Dedifferentiated amniotic fluid mesenchymal stem cell (primary cell): ENCODE results near the gene GGT6.

Source experiments
- DNase-seq: peaks from one replicate; pipeline ENCODE4 v3.0.0-alpha.2; 2016; ENCODE audit errors: extremely low spot score

The GGT6 gene

DNA sequence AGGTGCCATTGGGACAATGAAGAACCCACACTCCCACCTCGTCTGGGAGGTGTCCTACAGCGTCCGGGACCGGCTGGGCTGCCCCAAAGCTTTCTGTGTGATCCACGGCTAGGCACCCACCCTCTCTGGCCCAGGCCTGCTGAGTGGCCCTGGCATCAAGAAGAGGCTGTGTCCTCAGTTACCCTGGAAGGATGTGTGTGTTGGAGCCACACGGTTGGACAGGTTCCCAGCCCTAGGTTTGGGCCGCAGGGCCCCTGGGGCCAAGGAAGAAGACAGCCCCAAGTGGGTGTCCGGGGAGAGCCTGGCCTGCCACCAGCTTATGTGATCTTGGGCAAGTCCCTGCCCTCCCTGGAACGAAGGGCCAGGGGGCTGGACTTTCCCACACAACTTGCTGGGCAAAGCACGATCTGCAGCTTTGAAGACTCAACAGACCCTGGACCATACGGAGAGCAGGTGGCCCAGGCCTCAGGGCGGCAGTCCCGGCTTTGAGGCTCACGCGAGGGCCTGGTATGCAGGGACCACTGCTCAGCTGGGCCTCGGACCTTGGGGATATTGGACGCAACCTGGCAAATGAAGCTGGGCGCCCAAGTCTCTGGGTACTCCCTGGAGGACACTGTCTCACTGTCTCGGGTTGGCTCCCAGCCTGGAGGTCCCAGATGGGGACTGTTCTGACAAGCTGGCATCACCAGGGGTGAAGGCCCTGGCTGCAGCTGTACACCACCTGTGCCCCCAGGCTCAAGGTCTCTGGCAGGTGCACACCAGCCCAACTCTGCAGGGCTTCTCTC, 22.7 kb downstream of the GGT6 start:
- DNase-seq, result no peak

DNA sequence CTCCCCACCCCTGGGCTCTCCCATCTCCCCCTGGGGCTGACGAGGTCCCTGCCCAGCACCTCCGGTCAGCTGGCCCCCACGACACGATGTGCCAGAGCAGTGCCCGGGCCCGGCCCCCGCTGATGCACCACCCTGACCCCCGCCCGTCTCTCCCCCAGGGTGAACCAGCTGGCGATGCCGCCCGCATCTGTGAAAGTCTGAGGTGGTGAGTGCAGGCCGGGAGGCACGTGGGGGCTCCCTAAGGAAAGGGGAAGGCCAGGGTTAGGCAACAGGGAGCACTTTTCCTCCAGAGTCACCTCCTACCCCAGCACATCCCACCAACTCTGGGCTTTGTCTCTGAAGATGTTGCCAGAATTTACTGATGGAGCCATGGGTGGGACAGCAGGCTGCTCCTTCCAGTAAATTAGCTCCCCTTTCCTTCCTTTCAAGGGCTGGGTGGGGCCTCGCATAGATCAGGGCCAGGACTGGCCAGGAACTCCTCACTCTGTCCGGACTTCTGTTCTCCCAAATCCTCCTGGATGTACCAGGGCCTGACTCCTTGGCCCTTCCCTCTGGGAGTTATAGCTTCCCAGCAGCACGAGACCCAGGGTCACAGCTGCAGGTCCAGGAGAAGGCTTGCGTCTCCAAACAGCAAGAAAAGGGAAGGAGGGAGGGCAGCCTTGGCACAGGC, 23.5 kb downstream of the GGT6 start:
- no peak for DNase-seq

DNA sequence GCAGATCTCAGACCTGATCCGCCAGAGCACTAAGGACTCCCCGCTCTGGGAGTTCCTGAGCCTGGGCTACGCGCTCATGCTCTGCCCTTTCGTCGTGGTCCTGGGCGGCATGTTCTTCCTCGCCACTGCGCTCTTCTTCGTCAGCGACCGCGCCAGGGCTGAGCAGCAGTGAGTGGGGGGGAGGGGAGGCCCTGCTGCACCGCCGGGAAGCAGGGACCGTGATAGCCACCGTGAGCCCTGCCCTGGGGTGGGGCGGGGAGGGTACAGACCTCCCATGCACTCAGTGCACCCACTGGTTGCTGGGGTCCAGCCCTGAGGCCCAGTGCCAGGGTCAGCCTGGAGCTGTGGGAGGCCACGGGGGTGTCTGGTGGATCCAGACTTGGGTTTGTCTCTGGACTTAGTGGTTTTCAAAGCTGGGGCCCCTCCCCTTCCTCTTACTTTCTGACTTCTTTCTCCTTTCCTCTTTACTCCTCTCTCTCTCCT, 24.1 kb downstream of the GGT6 start:
- no peak for DNase-seq

DNA sequence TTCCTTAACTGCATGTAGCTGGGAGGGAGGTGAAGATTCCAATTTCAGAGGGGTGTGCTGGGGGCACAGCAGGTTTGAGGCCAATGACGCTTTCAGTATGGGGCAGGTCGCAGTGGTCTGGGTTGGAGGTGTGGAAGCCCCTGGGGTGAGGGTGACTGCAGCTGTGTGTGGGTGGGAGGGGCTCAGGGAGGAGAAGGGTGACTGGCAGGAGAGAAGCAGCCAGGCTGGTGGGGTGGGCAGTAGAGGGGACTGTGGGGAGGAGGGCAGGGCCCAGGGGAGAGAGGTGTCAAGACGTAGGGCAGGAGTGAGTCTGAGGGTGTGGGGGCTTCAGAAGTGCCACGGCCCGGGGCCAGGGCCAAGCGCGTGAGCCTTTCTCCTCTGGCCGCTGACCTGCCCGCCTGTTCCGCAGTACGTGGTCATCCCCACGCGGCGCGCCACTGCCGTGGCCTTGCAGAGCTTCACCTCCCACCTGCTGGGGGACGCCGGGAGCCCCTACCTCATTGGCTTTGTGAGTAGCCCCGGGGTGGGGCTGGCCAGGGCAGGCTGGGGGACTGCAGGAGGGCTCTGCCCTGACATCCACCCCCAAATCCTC, 24.6 kb downstream of the GGT6 start:
- no peak for DNase-seq

DNA sequence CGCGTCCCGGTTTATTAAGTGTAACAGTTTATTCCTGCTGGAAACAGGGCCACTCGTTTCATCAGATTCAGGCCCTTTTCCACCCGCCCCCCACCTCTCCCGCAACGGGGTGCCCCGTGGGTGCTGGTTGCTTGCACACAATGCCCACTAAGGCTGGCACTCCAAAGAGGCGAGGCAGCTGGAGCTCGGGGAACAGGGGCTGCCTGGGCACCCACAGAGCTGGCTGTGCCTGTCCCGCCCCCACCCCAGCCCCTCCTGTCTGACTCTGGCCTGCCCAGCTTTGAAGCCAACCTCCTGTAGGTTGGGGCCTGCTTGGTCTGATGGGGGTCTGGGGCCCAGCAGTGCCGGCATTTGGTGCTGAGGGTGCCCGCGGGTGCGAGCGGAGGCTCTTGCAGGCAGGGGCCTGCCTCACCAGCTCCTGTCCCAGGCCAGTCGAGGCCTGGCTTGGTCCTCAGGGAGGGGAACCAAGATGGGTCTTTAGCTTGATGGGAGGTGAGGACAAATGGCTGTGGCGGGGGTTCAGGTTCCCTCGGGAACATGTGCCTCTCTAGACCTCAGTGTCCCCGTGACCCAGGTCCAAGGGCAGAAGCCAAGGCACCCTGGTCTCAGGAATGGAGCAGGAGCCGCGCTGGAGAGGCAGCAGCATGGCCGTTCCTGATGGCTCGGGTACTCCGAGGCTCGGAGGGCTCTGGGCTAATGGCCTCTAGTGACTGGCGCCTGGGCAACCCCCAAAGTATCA, 25.3 kb downstream of the GGT6 start:
- DNase-seq, result no peak

DNA sequence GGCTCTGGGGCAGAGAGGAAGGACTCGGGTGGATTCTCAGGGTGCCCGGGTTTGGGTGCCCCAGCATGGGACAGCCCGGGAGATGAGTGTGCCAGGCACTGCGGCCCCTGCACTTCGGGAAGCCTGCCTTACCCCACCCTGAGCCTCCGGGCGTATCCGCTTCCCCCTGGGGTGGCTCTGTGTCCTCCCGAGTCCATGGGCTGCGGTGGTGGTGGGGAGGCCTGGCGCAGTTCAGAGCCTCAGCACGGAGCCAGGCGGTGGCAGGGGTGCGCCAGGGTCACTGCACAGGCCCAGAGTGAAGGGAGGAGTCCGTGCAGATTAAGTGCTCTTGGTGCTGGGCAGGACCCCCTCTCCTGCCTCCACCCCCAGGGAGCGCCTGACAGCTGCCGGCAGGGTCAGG, 25.9 kb downstream of the GGT6 start:
- no peak for DNase-seq

DNA sequence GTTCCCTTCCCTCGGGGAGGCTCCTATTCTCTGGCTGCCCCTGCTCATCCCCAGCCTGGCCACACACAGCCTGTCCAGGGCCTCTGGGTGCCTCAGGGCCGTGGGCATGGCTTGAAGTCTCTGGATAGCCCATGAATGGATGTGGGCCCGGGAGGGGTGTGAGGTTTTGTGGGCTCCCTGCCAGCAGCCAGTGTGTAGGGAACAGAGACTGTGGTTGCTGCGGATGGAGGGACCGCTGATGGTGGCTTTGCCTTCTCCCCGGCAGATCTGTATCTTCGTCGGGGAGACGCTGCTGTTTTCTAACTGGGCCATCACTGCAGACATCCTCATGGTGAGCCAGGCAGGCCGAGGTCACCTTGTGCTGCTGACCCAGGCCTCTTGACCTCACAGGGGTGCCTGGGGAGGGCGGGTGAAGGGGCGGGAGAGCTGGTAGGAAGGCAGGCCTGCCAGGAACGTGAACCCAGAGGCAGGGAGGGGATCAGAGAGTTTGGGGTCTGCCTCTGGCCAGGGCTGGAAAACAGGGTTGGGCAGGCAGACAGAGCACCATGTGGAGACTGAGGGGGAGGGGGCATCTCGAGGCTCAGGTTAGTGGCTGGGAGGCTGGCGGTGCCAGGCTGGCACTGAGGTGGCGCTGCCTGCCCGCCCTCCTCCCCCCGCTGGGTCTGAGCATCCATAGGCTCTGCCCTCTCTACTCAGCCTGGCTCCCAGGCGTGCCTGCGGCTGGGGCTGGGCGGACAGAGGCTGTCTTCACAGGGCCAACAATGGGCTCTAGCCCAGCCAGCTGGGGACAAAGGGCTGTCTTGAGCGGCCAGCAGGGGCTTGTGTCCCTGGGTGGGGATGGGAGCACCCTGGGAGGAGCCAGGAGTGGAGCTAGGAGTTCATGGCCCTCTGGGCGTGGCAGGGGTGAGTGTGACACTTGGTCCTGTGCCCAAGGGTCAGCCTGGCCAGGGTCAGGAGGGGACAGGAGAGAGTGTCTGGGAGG, 26.6 kb downstream of the GGT6 start:
- no peak for DNase-seq

DNA sequence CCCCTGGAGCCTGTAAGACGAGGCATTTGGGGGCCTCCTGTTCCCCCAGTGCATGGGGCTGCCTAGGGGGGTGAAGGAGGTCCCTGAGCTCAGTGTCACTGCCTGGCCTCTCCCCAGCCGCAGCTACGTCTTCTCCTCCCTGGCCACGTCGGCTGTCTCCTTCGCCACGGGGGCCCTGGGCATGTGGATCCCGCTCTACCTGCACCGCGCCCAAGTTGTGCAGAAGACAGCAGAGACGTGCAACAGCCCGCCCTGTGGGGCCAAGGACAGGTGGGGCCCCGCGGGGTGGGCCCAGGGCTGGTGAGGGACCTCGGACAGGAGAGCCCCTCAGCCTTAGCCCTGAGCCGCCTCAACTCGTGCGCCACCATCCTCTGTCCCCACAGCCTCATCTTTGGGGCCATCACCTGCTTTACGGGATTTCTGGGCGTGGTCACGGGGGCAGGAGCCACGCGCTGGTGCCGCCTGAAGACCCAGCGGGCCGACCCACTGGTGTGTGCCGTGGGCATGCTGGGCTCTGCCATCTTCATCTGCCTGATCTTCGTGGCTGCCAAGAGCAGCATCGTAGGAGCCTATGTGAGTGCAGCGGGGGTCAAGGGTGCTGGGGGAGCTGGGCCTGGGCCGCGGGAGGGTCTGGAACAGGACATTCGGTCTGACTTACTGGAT, 27.4 kb downstream of the GGT6 start:
- DNase-seq, result no peak

DNA sequence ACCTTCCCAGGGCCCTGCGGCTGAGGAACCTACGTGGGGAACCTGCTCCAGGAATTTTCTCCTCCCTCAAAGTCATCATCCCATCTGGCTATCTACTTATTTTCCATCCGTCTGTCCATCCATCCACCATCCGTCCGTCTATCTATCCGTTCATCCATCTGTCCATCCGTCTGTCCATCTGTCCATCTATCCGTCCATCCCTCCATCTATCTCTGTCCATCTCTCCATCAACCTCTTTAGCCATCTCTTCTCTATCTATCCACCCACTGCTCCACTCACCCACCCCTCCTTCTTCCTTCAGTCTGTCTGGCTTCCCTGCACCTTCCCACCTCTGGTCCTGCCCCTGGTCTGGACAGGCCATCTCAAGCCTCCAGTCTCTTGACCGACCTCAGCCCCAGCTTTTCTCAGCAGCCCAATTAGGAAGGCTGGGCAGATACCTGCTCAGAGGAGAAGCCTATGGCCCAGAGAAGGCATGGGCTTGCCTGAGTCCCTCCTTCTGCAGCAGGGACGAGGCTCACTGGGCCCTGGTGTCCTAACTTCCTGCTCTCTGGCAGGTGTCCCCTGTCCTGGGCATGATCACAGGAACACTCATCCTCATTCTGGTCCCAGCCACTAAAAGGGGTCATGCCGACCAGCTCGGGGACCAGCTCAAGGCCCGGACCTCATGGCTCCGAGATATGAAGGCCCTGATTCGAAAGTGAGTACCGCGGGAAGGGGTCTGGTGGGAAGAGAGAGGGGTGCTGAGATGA, 28.2 kb downstream of the GGT6 start:
- no peak for DNase-seq

DNA sequence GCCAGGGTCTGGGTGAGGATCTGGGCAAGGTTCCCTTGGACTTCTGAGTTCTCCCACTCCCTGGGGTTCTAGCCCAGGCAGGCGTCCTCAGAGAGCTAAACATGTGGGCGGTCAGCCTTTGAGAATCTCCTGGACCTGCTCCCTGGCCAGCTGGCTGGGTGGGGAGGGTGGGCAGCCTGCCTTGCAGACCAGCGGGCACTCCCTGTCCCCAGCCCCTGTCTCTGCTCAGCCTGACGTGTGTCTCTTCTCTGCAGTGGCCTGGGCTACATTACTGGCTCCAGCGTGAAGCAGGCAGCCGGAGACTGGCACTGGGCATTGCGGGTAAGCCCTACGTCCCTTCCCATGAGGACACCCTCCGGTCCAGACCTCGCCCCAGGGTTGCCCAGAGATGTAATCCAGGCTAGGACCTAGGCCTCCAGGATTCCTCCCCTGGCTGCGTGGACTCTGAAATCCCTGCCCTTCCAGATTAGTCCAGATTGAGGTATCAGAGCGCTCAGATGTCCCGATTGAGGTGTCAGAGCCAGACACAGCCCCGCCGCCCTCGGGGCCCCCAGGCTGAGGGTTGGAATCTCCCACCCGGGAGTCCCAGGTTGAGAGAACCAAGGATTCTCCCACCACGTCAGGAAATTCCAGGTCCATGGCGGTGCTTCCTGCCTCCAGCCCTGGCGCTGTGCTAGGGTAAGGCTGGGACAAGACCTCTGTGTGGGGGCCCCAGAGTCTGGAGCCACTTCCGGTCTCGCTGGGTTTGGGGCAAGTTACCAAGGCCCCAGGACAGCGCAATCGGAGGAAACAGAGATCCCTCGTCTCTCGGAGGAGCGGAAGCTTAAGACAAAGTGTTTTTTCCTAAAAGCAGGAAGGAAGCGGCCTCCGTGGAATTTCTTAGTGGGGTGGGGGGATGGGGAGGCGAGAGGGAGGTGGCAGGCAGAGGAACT, 29.3 kb downstream of the GGT6 start:
- DNase-seq, result no peak

DNA sequence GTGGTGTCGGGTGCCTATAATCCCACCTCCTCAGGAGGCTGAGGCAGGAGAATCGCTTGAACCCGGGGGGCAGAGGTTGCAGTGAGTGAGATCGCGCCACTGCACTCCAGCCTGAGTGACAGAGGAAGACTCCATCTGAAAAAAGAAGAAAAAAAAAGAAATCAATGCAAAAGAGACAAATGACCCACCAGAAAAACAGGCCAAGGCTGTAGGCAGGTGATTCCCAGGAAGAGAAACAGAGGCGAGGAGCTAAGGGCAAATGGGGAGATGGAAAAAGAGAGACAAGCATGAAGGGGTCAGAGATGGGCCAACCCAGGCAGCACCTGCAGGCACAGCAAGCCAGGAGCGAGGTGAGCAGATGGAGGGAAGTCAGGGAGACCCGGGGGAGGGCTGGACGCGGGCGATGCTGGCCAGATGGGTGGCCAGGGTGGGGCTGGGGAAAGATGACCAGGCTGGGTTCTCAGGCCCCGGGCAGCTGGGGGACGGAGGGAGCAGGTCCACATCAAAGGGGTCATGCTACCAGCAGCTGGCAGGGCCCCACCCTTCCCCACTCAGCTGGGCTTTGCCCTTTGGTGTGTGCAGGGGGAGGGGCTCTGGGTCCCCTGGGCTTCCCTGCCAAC, 30.7 kb downstream of the GGT6 start:
- DNase-seq, result no peak

DNA sequence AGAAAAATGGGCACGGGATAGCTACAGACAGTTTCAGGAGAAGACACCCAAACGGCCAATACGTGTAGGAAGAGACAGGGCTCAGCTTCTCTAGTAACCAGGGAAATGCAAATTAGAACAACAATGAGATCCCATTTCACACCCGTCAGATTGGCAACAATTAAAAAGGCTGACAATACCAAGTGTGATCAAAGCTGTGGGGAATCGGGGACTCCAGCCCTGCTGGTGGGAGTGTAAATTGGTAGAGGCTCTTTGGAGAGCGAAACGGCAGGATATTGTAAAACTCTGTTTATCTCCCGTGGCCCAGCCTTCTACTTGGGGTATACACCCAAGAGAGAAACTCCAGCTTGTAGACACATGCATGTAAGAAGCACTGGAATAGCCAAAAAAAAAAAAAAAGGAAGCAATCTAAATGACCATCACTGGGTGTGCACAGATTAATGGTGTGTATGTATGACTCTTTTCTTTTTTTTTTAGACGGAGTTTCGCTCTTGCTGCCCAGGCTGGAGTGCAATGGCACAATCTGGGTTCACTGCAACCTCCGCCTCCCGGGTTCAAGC, 32.7 kb downstream of the GGT6 start:
- DNase-seq, result no peak

DNA sequence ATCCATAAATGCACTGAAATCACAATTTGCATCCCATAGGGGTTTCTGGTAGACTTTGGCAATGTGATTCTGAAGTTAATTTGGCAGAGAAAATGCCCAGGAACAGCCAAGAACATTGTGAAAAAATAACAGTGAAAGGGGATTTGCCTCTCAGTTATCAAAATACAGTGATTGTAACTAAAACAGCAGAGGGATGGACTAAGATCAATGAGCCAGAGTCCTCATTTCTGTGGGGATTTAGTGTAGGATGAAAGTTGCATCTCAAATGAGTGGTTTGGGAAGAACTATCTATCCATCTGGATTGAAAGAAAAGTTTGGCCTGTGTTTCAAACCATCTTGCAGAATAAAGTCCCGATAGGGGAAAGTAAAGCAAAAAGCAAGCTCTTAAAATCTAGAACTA, 33.2 kb downstream of the GGT6 start:
- no peak for DNase-seq

DNA sequence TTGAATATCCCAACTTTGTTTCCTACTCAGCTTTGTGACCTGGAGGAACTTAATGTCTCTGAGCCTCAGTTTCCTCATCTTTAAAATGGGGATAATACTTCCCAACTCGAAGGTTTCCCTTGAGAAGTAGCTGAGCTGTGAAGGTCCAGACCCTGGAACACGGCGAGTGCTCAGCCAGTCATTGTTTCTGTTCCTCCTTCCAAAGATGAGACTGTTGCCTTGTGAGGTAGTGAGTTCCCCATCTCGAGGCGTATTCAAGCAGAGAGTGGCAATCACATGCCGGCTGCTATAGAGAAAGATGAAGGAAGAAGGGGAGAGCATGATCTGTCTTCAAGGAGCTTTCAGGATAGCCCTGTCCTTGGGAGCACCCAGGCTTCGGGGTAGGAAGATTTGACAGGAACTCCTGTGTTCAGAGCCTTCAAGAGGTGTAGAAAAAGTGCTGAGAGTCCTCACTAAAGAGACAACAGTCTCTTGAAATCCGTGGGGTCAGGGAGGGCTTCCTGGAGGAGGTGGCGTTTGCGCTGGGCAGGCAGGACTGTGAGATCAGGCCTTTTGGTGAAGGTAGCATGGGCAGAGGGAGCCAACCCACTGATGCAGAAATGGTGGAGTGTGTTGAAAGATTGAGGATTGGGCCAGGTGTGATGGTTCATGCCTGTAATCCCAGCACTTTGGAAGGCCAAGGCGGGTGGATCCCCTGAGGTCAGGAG, 34.5 kb downstream of the GGT6 start:
- DNase-seq, result no peak

DNA sequence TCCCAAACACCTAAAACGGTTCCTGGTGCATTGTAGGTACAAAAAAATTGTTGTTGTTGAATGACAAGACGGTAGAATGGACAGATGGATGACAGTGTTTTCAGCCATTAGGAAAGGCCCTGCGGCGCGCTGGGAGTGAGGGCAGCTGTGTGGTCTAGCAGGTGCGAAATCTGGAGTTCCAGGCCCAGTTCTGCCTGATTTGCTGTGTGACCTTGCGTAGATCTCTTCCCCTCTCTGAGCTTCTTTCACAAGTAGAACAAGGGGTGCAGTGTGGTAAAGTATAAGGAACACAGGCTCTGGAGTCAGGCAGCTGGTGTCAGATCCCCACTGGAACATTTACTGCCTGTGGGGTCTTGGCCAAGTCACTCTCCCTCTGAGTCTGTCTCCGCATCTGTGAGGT, 36.4 kb downstream of the GGT6 start:
- DNase-seq, result no peak

DNA sequence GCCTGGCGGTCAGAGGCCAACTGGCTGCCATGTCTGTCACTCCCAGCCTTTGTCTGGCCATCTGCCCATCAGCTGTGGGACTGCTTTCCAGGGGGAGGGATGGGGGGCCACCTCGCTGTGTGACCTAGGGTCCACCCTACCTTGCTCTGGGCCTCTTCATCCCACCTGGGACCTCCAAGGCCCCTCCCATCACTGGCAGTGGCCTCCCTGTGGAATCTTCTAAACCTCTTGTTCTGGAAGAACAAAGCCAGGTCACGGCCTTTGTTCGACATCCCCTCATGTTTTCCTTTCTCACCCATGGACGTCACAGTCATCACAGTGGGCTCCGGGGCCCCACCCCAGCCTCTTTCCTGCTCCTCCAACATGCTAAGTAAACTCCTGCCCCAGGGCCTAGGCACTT, 37.7 kb downstream of the GGT6 start:
- DNase-seq, result no peak

DNA sequence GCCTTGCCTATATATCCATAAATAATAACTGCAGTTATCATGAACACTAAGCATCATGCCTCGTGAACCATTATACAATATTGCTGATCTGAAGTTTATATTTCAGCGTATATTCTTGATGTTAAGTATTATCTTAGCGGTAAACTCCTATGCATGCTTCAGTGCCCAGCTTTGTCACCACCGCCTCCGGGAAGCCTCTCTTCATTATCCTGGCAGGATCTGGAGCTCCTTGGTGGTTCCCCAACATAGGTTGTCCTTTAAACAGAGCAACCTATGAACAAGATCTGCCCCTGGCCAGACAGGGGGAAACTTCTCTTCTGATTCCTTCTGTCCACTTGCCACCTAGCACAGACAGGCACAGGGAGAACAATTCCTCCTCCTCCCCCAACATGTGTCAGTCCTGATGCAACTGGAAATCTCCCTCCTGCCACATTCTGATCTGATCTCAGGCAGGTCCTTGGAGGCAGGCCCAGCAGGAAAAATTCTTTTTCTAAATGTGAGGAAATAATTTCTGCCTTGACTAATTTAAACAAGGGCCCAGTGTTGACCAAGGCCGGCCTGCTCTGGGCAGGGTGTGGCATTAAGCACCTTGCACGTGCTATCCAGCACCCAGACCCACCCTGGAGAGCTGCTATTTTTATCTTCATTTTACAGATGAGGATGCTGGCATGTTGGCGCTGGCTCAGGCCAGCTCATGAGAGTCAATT, 39.3 kb downstream of the GGT6 start:
- peak; percentile 30 for DNase-seq
